Glomerular endothelial cell (primary cell): ENCODE measurements around the gene SLC12A7. TPM values are rescaled to one million over a fixed set of nuclear protein-coding genes. Genes with fewer than 3 reads are reported as not detected.
"Not testable (repeated sequence)": the region's sequence is repeated elsewhere in the genome, so short reads cannot be mapped to it uniquely, and the experiment has no call there.

ENCODE experiments used
- DNase-seq: peaks from one replicate; pipeline ENCODE4 v3.0.0-alpha.2; 2011; ENCODE audit warnings: low read depth, low spot score; ENCODE audit errors: extremely low read depth
- total RNA-seq: library from RNA; depleted of rRNA; stranded (reverse); fragments of >200 nt; gene quantifications from 2 replicates; pipeline ENCODE4 v1.2.3, GENCODE V29; 2015

SLC12A7 gene
- total RNA-seq, 1 donor from 2014 or later = 49.8 TPM

- DNase-seq = no peak
Observed at GRCh38 chr5:1066676-1067075, 45.2 kb downstream of the SLC12A7 start.

GRCh38 chr5:1065891-1066650 is 45.8 kb downstream of the SLC12A7 start:
- DNase-seq = no peak

GRCh38 chr5:1065143-1065750 is 46.6 kb downstream of the SLC12A7 start:
- DNase-seq = no peak

GRCh38 chr5:1064383-1065142 is 47.3 kb downstream of the SLC12A7 start:
- no peak for DNase-seq

GRCh38 chr5:1063661-1064382 is 48.0 kb downstream of the SLC12A7 start:
- no peak for DNase-seq

GRCh38 chr5:1062761-1063568 is 48.9 kb downstream of the SLC12A7 start:
- DNase-seq = no peak

GRCh38 chr5:1061916-1062315 is 49.9 kb downstream of the SLC12A7 start:
- no peak for DNase-seq

GRCh38 chr5:1061292-1061691 is 50.6 kb downstream of the SLC12A7 start:
- not testable (repeated sequence) for DNase-seq

- no peak for DNase-seq
Observed at GRCh38 chr5:1060535-1060981, 51.3 kb downstream of the SLC12A7 start.

- no peak for DNase-seq
Observed at GRCh38 chr5:1059884-1060263, 52.0 kb downstream of the SLC12A7 start.

GRCh38 chr5:1058988-1059883 is 52.6 kb downstream of the SLC12A7 start:
- no peak for DNase-seq

- no peak for DNase-seq
Observed at GRCh38 chr5:1058083-1058945, 53.5 kb downstream of the SLC12A7 start.

- DNase-seq = no peak
Observed at GRCh38 chr5:1057485-1058082, 54.3 kb downstream of the SLC12A7 start.

- no peak for DNase-seq
Observed at GRCh38 chr5:1056611-1057484, 55.0 kb downstream of the SLC12A7 start.

GRCh38 chr5:1055896-1056610 is 55.8 kb downstream of the SLC12A7 start:
- no peak for DNase-seq
